T-helper 2 cell treated with Interferon-gamma antibody and Interleukin-4, amounts not matched to agents 5 μg/mL and 100 μg/mL, for 36 hours (primary cell): ENCODE results near the gene PCBP3.
A peak's percentile ranks its signal among the peaks of the same experiment; 100 is the strongest.
"Not testable (repeated sequence)": the region's sequence is repeated elsewhere in the genome, so short reads cannot be mapped to it uniquely, and the experiment has no call there.

Source experiments
- DNase-seq: peaks from one replicate; pipeline ENCODE4 v3.0.0; 2021; ENCODE audit warnings: low spot score
- H3K27ac Mint-ChIP-seq: one replicate; pipeline ENCODE4 v1.8.0; 2021; ENCODE audit warnings: mild to moderate bottlenecking, mixed read lengths
- H3K27me3 Mint-ChIP-seq: one replicate; pipeline ENCODE4 v1.8.0; 2021; ENCODE audit warnings: low read depth, mixed read lengths
- H3K36me3 Mint-ChIP-seq: one replicate; pipeline ENCODE4 v1.8.0; 2021; ENCODE audit warnings: low read depth, mixed read lengths
- H3K4me1 Mint-ChIP-seq: one replicate; pipeline ENCODE4 v1.8.0; 2021; ENCODE audit warnings: low read depth, mixed read lengths
- H3K4me3 Mint-ChIP-seq: one replicate; pipeline ENCODE4 v1.8.0; 2022; ENCODE audit warnings: mild to moderate bottlenecking, moderate library complexity, mixed read lengths
- H3K9me3 Mint-ChIP-seq: one replicate; pipeline ENCODE4 v1.8.0; 2021; ENCODE audit warnings: mixed read lengths

The PCBP3 gene

DNA sequence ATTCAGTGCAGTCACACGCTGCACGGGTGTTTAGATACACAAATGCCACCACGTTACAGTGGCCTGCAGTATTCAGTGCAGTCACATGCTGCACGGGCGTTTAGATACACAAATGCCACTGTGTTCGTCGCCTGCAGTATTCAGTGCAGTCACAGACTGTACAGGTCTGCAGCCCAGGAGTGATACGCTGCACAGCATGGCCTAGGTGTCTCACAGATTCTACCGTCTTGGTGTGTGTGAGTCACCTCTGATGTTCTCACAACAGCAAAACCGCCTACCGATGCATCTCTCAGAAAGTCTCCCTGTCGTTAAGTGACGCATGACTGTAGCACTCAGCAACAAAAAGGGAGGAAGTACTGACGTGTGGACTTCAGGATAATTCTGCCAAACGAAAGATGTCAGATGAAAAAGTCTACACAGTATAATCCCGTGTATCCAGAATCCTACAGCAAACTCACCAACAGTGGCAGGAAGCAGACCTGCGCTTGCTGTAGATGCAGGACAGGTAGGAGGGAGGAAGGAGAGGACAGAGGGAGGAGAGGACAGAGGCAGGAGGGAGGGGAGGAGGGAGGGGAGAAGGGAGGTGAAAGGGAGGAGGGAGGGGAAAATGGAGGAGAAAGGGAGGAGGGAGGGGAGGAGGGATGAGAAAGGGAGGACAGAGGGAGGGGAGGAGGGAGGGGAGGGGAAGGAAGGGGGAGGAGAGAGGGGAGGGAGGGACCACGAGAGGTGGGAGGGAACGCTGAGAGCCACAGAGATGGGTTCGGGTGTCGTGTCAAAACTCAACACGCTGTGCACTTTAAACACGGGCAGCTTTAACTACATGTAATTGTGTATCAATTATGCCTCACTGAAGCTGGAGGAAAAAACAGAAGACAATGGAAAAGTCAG is 36.3 kb upstream of the PCBP3 start:
- Mint-ChIP-seq H3K4me1 (peaks cover 2% of the 10 kb centered on the region), H3K27me3 (peaks cover 14% of the 10 kb centered on the region), H3K9me3 (peaks cover 14% of the 10 kb centered on the region), H3K27ac (peak overlapping the region; percentile 76), H3K4me3 (peak overlapping the region; percentile 53), H3K36me3 (no peaks in the 10 kb centered on the region)
- DNase-seq, result peak; percentile 44

DNA sequence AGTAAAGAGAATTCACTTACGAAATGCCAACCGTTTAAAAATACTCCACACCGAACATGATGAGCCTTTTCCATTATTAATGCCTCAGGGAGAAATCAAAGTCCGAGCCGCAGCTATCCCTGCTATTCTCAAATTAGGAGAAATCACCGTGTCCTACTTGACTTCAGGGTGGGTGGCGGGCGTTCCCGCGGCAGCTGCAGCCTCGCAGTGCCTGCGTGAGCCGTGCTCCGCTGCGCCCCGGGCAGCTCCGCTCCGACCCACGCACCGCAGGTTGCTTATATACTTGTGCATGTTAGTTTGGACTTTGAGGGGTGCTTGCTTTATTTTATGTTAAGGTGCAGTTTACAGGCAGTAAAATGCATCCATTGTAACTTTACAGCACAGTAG is 35.6 kb upstream of the PCBP3 start:
- Mint-ChIP-seq H3K27ac (no peak overlapping the region), H3K9me3 (peaks cover 14% of the 10 kb centered on the region), H3K36me3 (no peaks in the 10 kb centered on the region), H3K4me1 (peaks cover 2% of the 10 kb centered on the region), H3K4me3 (no peak overlapping the region), H3K27me3 (peaks cover 14% of the 10 kb centered on the region)
- no peak for DNase-seq

DNA sequence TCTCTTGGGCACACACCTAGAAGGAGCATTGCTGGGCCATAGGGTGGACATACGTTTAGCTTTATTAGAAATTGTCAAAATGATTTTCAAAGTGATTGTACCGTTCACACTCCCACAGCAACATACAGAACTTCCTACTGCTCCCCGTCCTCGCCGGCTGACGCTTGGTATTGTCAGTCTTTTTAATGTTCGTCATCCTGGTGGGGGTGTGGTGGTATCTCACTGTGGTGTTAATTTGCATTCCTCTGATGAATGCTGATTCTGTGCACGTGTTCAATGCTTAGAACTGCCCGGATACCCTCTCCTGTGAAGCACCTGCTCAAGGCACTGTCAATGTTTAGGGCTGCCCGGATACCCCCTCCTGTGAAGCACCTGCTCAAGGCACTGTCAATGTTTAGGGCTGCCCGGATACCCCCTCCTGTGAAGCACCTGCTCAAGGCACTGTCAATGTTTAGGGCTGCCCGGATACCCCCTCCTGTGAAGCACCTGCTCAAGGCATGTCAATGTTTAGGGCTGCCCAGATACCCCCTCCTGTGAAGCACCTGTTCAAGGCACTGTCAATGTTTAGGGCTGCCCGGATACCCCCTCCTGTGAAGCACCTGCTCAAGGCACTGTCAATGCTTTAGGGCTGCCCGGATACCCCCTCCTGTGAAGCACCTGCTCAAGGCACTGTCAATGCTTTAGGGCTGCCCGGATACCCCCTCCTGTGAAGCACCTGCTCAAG is 34.6 kb upstream of the PCBP3 start:
- not testable (repeated sequence) for H3K27ac Mint-ChIP-seq, H3K36me3 Mint-ChIP-seq
- H3K27me3 Mint-ChIP-seq, result peaks cover 14% of the 10 kb centered on the region

DNA sequence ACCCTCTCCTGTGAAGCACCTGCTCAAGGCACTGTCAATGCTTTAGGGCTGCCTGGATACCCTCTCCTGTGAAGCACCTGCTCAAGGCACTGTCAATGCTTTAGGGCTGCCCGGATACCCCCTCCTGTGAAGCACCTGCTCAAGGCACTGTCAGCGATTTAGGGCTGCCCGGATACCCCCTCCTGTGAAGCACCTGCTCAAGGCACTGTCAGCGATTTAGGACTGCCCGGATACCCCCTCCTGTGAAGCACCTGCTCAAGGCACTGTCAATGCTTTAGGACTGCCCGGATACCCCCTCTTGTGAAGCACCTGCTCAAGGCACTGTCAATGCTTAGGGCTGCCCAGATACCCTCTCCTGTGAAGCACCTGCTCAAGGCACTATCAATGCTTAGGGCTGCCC is 33.9 kb upstream of the PCBP3 start:
- not testable (repeated sequence) for H3K4me3 Mint-ChIP-seq, DNase-seq, H3K9me3 Mint-ChIP-seq, H3K36me3 Mint-ChIP-seq, H3K27ac Mint-ChIP-seq, H3K4me1 Mint-ChIP-seq
- peaks cover 11% of the 10 kb centered on the region for H3K27me3 Mint-ChIP-seq

More for the DNA sequence above, 34.6 kb upstream of the PCBP3 start:
- not testable (repeated sequence) for H3K9me3 Mint-ChIP-seq, H3K4me1 Mint-ChIP-seq, DNase-seq, H3K4me3 Mint-ChIP-seq

DNA sequence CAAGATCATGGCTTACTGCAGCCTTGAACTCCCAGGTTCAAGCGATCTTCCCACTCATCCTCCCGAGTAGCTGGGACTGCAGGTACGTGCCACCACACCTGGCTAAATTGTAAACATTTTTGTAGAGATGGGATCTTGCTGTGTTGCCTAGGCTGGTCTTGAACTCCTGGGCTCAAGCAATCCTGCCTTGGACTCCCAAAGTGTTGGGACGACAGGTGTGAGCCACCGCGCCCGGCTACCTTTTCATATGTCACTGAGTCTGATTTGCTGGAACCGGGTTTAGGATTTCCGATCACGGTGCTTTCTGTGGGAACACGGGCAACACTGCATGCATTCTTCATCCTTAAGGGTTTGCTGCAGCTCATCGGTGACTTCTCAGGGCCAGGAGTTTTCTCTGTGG is 32.2 kb upstream of the PCBP3 start:
- Mint-ChIP-seq H3K27ac (no peak overlapping the region), H3K4me1 (peaks cover 13% of the 10 kb centered on the region), H3K27me3 (peaks cover 21% of the 10 kb centered on the region), H3K9me3 (no peaks in the 10 kb centered on the region), H3K4me3 (no peak overlapping the region), H3K36me3 (no peaks in the 10 kb centered on the region)
- DNase-seq, result no peak

DNA sequence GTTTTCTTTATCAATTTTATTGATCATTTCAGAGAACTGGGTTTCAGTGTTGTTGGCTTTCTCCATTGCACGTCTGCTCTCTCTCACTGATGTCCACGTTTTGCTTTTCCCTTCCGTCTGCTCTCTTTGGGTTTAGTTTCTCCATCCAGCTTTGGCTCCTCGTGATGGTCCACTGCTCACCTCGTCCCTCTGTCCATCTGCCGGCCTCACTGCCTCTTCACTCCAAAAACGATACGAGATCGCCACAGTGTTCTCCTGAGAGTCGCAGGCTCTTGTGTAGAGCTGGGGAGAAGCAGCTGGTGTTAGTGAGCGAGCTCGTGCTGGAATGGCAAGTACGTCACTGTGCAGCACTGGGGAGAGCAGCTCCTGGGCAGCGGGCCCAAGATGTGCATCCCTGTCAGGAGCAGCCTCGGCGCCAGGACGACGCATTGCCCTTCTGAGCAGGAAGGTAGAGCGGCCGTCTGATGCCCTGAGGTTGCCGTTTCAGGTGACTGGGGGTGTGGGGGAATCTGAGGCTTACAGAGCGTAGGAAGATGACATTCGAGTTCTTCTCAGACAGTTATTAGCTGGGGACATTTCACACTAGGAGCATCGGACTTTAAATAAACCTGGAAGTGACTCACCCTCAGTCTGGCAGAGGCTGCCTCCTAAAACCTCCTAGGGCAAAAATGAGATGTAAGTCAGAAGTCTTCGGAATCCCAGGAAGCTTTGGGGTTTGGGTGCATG is 31.4 kb upstream of the PCBP3 start:
- H3K4me1 Mint-ChIP-seq, result peaks cover 14% of the 10 kb centered on the region
- DNase-seq, result no peak
- no peaks in the 10 kb centered on the region for H3K9me3 Mint-ChIP-seq
- H3K27me3 Mint-ChIP-seq, result peaks cover 23% of the 10 kb centered on the region
- H3K36me3 Mint-ChIP-seq, result no peaks in the 10 kb centered on the region
- H3K27ac Mint-ChIP-seq, result no peak overlapping the region
- H3K4me3 Mint-ChIP-seq, result no peak overlapping the region

DNA sequence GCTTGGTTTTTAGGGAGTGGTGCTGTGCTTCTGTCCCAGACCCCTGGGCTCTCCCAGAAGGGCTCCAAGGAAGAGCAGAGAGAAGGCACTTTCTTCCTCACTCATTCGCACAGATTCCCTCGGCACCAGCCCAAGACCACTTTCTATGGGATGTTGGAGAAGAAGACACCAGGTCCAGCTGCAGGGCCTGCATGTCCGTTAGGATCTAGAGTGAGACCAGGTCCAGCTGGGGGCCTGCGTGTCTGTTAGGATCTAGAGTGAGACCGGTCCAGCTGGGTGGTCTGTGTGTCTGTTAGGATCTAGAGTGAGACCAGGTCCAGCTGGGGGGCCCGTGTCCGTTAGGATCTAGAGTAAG is 30.9 kb upstream of the PCBP3 start:
- DNase-seq, H3K36me3 Mint-ChIP-seq, H3K4me3 Mint-ChIP-seq, H3K9me3 Mint-ChIP-seq, H3K27ac Mint-ChIP-seq: not testable (repeated sequence)
- peaks cover 23% of the 10 kb centered on the region for H3K27me3 Mint-ChIP-seq
- peaks cover 12% of the 10 kb centered on the region for H3K4me1 Mint-ChIP-seq

DNA sequence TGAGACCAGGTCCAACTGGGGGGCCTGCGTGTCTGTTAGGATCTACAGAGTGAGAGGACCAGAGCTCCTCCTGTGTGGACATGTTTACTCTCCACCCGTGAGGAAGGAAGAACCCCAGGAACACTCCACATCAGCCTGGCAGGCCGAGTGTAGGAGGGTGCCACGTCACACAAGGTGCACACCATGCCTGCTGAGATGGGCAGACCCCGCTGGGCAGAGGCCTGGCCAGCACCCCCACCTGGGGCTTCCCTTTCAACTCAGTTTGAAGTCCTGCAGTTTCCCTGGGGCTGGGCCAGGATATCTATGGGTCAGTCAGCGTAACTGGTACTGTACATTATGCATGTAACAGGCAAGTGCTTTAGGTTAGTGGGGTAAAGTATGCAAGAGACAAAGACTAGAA is 30.1 kb upstream of the PCBP3 start:
- no peak for DNase-seq
- peaks cover 25% of the 10 kb centered on the region for H3K27me3 Mint-ChIP-seq
- no peaks in the 10 kb centered on the region for H3K36me3 Mint-ChIP-seq
- H3K27ac Mint-ChIP-seq, result no peak overlapping the region
- no peaks in the 10 kb centered on the region for H3K9me3 Mint-ChIP-seq
- no peak overlapping the region for H3K4me3 Mint-ChIP-seq
- H3K4me1 Mint-ChIP-seq, result peaks cover 12% of the 10 kb centered on the region

DNA sequence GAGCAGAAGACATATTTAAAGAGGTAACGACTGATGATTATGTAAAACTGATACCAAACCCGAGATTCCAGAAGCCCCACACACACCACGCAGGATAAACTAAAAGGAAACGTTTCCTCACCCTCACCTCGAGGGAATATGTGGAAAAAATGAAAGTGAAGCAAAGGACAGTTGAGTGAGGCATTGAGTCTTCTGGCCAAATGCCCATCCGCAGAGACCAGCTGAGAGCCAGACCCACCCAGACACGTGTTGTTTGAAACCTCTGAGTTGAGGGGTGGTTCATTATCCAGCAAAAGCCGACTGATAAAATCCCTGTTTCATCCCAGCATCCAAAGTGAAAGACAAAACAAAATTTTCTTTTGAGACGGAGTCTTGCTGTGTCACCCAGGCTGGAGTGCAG is 29.6 kb upstream of the PCBP3 start:
- peaks cover 23% of the 10 kb centered on the region for H3K27me3 Mint-ChIP-seq
- H3K4me3 Mint-ChIP-seq, result no peak overlapping the region
- peaks cover 12% of the 10 kb centered on the region for H3K4me1 Mint-ChIP-seq
- H3K27ac Mint-ChIP-seq, result no peak overlapping the region
- no peaks in the 10 kb centered on the region for H3K9me3 Mint-ChIP-seq
- no peaks in the 10 kb centered on the region for H3K36me3 Mint-ChIP-seq
- DNase-seq, result no peak

DNA sequence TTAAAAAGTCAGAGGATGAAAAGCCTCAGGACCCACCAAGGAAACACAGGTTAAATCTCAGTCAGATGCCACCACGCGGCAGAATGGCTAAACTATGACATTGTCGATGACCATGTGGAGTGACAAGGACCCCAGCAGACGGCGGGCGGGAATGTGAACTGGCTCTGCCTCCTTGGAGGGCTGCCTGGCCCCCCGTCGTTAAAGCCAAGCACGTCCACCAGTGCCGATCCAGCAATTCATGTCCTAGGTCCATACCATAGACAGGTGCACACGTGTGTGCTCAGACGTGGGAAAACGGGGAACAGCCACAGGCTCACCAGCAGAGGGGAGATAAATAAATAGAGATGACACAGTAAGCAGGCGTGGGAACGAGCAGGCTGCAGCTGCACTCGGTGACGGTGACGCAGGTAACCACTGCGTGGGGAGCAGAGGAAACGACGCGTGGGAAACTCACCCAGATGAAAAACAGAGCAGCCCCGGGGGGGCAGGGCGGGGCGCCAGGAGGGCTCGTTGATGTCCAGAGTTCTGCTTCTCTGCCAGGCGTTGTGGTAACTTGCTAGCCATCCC is 28.3 kb upstream of the PCBP3 start:
- Mint-ChIP-seq H3K9me3 (no peaks in the 10 kb centered on the region), H3K4me1 (peaks cover 12% of the 10 kb centered on the region), H3K27me3 (peaks cover 27% of the 10 kb centered on the region), H3K36me3 (no peaks in the 10 kb centered on the region), H3K4me3 (peak overlapping the region; percentile 72), H3K27ac (peak overlapping the region; percentile 9)
- DNase-seq, result peak; percentile 80

DNA sequence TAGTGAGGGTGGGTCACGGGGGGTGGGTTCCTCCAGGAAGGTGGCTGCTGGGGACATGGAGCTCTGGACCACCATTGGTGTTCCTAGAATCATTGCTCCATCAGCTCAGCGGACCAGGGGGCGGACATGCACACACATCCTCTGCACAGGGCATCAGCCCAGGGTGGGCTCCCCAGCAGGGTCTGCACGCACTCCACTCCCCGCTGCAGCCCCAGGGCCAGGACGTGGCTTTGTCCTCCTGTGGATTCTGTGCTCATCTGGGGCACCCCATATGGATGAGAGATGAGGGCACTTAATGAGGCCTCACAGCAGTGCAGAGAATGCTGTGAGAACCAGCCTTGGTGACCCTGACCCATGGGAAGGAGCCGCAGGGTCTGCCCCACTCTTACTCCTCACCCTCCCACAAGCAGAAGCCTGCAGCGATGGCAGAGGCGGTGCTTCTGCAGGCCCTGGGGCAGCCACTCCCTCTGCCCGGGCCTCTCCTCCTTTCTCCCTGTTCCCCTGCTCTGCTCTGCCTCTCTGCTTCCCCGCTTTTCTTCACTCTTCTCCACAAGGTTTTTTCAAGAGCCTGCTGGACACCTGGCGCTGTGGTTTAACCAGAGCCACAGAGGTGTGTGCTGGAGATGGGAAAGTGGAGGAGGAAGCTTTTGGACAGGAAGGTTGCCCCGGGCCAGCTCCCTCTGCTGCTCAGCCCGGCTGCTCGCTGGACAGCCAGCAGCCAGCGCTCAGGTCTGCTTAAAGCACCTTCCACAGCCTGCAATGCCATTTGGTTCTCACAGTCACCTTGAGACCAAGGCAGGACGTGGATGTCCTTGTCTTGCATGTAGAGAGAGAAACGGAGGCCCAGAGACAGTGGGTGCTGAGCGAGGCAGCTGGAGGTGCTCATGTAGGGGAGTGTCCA is 26.3 kb upstream of the PCBP3 start:
- Mint-ChIP-seq H3K36me3 (no peaks in the 10 kb centered on the region), H3K27ac (no peak overlapping the region), H3K4me3 (no peak overlapping the region), H3K27me3 (peaks cover 23% of the 10 kb centered on the region), H3K9me3 (no peaks in the 10 kb centered on the region), H3K4me1 (peaks cover 12% of the 10 kb centered on the region)
- DNase-seq, result no peak

DNA sequence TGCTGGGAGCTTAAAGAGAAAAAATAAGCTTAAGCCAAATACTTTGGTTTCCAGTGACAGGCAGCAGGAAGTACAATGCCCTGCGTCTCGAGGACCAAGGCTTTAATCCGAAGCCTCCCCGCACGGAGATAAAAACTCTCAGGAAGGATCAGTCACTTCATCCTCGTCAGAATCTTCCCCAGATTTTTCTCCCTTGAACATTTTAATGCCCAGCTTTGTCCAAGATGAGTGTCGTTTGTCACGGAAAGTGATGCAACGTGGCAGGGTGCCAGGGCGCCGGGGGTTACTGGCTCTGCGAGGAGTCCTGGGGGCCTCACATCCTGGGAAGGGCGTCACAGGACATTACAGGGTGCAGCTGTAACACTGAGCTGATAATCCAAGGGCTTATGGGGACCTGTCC is 25.2 kb upstream of the PCBP3 start:
- peaks cover 12% of the 10 kb centered on the region for H3K4me1 Mint-ChIP-seq

DNA sequence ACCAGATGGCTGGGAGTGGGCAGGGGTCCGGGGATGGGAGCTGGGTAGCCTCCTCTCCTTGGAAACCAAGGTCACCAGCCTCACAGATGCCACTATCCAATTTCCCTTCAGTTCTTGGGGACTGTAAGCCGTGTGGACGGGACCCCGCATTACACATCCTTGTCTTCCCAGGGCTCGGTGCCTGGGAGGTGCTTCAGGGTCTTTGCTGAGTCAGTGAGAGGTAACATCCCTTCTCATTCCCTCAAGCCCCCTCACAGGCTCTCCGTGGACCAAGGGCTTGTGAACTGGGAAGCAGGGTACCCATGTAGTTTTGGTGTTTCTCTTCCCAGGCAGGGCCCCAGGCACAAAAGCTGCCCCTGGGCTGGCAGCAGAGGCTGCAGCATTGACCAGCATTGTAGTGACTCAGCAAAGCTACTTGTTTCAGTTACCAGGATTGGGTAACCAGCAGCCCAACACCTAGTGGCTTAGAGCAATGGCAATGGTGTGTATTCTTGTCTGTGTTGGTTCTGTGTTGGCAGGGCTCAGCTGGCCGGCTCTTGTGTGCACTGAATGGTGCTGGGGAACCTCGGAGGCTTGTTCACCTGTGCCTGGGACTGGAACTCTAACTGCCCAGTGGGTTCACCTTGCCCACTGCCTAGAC is 24.6 kb upstream of the PCBP3 start:
- no peaks in the 10 kb centered on the region for H3K9me3 Mint-ChIP-seq
- DNase-seq, result no peak
- peaks cover 12% of the 10 kb centered on the region for H3K4me1 Mint-ChIP-seq
- no peak overlapping the region for H3K4me3 Mint-ChIP-seq
- H3K27me3 Mint-ChIP-seq, result peaks cover 18% of the 10 kb centered on the region
- H3K36me3 Mint-ChIP-seq, result no peaks in the 10 kb centered on the region
- H3K27ac Mint-ChIP-seq, result no peak overlapping the region

More for the DNA sequence above, 25.2 kb upstream of the PCBP3 start:
- Mint-ChIP-seq H3K27me3 (peaks cover 23% of the 10 kb centered on the region), H3K27ac (no peak overlapping the region), H3K9me3 (no peaks in the 10 kb centered on the region), H3K36me3 (no peaks in the 10 kb centered on the region), H3K4me3 (no peak overlapping the region)
- no peak for DNase-seq
